Measurements from ENCODE around the gene SRA1.

Gene SRA1

DNA sequence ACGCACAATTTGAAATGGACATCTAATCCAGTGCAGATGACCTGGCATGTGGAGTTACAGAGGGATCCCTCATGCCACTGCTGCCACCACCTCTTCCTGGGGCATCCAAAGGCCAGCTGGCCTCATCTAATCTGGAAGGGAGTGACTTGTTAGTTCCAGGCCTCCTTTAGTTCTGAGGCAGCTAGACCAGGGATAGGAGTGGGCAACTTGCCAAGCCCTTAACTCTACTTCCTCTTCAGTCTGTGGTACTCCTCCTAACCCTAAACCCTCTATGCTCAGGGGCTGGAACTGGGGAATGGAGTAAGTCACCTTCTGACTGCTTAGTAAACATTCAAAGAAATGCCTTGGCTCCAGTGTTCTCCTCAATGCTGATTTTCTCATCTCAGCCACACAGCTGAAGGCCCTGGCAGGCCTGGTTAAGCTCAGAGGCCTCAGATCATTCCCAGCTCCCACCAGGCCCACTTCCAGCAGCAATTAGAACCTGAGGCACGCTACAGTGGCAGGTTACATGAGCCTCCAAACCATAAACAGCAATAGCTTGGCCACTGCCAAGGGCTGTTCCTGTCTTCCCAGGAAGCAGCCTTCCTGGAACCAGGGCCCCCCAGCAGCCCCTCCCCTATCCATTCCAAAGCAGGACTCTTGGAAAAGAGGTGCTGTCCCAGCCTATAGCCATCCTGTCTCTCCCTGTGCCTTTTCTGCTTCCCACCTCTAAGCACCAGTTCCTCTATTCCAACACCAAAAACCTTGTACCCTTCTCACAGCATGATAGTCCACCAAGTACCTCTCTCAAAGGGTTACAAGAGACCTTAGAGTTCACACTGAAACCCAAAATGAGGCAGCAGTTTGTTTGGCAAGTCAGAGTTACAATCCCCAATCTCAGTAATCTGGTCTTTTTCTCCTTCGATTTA, 7.8 kb downstream of the SRA1 start:
- DNase-seq (ENCODE audit: low spot score), result no peak

- DNase-seq (ENCODE audit: low spot score), result no peak
These were observed 8.5 kb downstream of the SRA1 start for GRCh38 chr5:140548791-140549190.

DNA sequence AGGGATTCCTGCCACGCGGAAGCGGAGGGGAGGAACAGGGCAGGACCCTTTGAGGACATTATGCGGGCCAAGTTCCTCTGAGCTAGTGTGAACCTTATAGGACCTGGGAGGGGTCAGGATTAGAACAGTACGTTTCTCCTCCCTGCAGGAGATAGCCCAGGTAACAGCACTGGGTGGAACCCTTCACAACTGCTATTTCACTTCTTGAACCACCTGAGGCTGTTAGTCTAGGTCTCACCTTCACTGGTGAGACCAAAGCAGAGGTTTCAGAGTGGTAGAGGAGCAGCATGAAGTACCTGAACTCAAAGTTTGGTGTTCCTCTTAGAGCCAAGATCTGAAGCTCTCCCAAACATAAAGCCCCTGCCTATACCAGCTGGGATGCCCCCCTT, 9.0 kb downstream of the SRA1 start:
- no peak for DNase-seq (ENCODE audit: low spot score)

DNA sequence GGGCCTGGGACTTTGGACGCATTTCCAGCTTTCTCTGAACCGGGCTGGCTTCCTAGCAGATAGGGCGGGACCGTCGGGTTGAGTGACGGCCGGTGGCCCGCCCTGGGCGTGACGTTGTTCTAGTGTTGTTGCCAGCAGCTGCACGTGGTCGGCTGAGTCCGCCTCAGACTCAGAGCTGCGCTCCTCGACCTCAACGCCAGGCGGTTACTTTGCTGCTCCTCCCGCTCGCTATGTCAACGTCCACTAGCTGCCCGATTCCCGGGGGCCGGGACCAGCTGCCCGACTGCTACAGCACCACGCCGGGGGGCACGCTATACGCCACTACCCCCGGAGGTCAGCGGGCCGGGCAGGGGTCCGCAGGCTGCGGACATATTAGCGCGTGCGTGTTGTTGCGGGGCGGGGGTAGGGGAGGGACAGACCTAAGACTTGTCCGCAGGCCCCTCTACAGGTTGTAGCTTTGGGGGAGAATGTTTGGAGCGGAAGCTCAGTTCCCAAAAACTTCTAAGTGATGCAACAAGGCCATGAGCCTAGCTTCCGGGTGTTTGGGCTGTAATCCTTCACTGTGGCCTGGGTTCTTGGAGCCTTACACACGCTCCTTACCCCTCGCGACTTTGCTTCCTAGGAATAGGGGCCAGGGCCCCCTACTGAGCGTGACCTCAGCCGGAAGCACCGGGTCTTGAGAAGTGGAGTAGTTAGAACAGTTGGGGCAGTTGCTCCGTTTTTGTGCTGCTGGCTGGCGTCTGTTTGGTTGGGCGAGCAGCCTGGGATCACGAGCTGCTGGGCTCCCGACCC, 9.6 kb downstream of the SRA1 start, which contains the start of gene EIF4EBP3:
Gene EIF4EBP3 (plus strand): TSS at position 155 of the 792 bp plus-strand sequence. CDS start 76 bp downstream, at position 231.
- peak; percentile 86 for DNase-seq (ENCODE audit: low spot score)

GRCh38 chr5:140546851-140547507, 10.3 kb downstream of the SRA1 start:
- DNase-seq (ENCODE audit: low spot score), result no peak

DNA sequence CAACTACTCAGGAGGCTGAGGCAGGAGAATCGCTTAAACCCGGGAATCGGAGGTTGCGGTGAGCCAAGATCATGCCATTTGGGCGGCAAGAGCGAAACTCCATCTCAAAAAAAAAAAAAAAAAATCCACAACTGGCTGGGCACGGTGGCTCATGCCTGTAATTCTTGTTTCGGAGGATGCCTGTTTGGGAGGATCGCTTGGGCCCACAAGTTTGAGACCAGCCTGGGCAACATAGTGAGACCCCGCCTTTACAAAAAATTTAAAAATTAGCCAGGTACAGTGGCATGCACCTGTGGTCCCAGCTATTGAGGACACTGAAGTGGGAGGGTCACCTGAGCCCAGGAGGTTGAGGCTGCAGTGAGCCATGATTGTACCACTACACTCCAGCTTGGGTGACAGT, 11.7 kb downstream of the SRA1 start:
- DNase-seq (ENCODE audit: low spot score), result no peak

GRCh38 chr5:140544986-140545385, 12.3 kb downstream of the SRA1 start:
- DNase-seq (ENCODE audit: low spot score), result no peak

- no peak for DNase-seq (ENCODE audit: low spot score)
These were observed 14.3 kb downstream of the SRA1 start for GRCh38 chr5:140542972-140543371.

- no peak for DNase-seq (ENCODE audit: low spot score)
These were observed 17.0 kb downstream of the SRA1 start for GRCh38 chr5:140540227-140540626.

DNA sequence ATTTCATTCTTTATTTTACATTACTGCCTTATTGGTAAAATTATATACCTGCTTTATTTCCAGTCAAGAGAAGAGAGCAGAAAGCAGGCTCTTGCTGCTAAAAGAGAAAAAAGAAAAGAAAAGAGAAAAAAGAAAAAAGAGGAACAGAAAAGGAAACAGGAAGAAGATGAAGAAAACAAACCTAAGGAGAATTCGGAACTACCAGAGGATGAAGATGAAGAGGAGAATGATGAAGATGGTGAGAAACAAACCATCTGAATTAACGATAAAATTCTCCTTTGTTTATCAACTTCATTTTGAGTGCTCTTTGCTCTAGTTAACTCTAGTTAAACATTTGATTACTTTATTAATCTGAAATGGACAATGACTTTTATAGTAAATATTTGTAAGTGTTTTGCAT, 33.3 kb downstream of the SRA1 start:
- no peak for DNase-seq (ENCODE audit: low spot score)

- DNase-seq (ENCODE audit: low spot score), result no peak
These were observed 44.1 kb downstream of the SRA1 start for GRCh38 chr5:140513124-140513523.

- DNase-seq (ENCODE audit: low spot score), result no peak
These were observed 47.4 kb downstream of the SRA1 start for GRCh38 chr5:140509898-140510297.

DNA sequence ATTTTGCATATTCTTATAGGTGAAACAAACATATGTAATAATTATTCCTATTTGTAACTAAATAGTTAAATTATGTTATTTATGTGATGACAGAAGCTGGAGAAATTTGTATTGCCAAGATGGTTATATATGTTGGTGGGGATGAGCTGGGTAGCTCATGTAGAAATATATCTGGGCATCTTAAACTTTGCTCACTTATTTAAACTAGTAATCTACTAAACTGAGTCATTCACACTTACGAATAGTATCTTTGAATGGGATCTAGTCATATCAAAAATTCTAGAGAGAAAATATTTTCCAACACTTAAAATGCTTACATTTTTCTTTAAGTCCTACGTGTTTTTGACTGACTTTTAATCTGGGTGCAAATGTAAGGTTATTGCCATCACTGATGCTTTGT, 54.4 kb downstream of the SRA1 start:
- no peak for DNase-seq (ENCODE audit: low spot score)
